ENCODE results near the gene NBEA. TPM values are rescaled to one million over a fixed set of nuclear protein-coding genes. Genes with fewer than 3 reads are reported as not detected.

Gene NBEA
- total RNA-seq, 2 experiments from 2014 or later: 3.5 to 3.8 TPM

DNA sequence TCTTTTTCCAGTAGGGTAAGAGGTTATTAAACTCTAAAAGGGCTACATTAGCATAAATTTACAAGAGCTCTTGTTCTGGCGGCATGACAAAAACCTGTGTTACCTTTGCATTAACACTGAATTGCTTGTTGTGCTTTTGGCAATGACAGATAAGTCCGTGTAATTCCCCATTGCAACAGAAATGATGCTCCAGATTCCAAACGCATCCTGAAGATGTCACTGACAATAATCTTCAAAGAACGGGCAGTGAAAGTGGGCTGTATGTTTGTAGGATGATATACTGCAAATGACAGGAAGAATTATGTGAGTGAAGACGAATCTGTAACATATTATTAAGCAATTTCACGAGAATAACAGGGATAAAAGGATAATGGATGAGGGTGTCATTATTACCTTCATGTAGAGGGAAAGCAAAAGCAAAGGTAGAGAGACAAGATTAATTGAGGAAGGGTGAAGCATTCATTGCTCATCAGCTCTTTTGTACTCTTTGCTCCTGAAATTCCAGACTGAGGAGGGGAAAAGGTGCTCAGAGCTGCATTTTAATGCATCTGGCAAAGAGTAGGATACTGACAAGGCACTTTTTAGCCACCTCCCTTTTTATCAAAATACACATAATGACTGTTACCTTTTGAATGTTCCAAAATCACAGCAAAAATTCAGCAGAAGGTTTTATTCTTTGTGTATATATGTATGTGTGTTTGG, 572.9 kb downstream of the NBEA start:
- Histone ChIP-seq H3K4me1 (ENCODE audit: insufficient read depth, low read length) (no peaks in the 10 kb centered on the region), H3K27me3 (ENCODE audit: control insufficient read depth in 1 of 2, insufficient read depth in 2 of 2, low read length in 2 of 2) (no peaks in the 10 kb centered on the region), H3K4me3 (ENCODE audit: low read length) (no peak overlapping the region), H3K36me3 (ENCODE audit: insufficient read depth, low read length) (no peaks in the 10 kb centered on the region), H3K27ac (ENCODE audit: low read depth in 1 of 2, low read length in 2 of 2) (no peak overlapping the region), H3K9me3 (ENCODE audit: control insufficient read depth in 1 of 2, insufficient read depth in 1 of 2, low read length in 2 of 2) (no peaks in the 10 kb centered on the region)
- Mint-ChIP-seq H3K27ac (no peak overlapping the region), H3K4me1 (ENCODE audit: low read depth) (no peaks in the 10 kb centered on the region), H3K27me3 (no peaks in the 10 kb centered on the region), H3K4me3 (no peak overlapping the region), H3K9me3 (no peaks in the 10 kb centered on the region), H3K36me3 (ENCODE audit: low read depth) (no peaks in the 10 kb centered on the region)
- ChIA-PET POLR2A (no interaction called here), CTCF (no interaction called here)
- intact Hi-C loops (cut with DNase I, micrococcal nuclease): no loop called here
- ATAC-seq (ENCODE audit: poor library complexity) (no peak), DNase-seq (no peak)
- TF ChIP-seq CTCF (IDR thresholded peaks at IDR 0.05): no peak

DNA sequence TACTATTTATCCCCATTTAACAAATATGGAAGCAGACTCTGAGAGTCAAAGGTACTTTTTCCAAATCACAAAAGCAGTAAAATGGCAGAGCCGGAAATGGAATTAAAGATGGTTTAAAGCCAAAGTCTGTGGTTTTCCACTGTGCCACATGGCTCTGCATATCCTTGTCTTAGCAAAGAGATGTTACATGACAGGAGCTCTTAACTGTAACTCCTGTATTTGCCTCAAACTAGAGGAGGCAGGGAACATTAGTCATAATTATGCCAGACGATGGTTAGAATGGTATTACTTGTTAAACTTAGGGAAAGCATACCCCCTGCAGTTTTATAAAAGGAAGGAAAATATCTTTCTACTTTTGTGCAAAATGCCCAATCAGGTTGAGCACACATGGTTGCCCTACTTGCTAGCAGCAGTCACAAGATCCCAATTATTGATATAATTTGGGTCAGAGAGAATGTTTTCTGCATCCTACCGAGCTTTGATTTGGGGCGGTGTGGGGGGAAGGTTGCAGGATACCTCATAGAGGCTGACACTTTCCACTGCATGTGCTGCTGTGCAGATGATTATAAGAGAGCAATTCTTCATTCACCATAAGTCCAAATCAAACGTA, 576.4 kb downstream of the NBEA start:
- no peaks in the 10 kb centered on the region for H3K4me1 ChIP-seq (ENCODE audit: insufficient read depth, low read length)
- no peaks in the 10 kb centered on the region for H3K36me3 ChIP-seq (ENCODE audit: insufficient read depth, low read length)
- intact Hi-C loops (cut with DNase I, micrococcal nuclease): no loop called here
- no peaks in the 10 kb centered on the region for H3K27me3 Mint-ChIP-seq
- ATAC-seq (ENCODE audit: poor library complexity) (no peak), DNase-seq (no peak)
- ChIA-PET CTCF (no interaction called here), POLR2A (no interaction called here)
- no peaks in the 10 kb centered on the region for H3K36me3 Mint-ChIP-seq (ENCODE audit: low read depth)
- peaks cover 0 to 7% of the 10 kb centered on the region in 2 experiments for H3K9me3 ChIP-seq (ENCODE audit: control insufficient read depth in 1 of 2, insufficient read depth in 1 of 2, low read length in 2 of 2)
- H3K27ac ChIP-seq (ENCODE audit: low read depth in 1 of 2, low read length in 2 of 2): no peak overlapping the region
- no peak overlapping the region for H3K4me3 Mint-ChIP-seq
- TF ChIP-seq CTCF (IDR thresholded peaks at IDR 0.05): no peak
- no peak overlapping the region for H3K4me3 ChIP-seq (ENCODE audit: low read length)
- H3K27me3 ChIP-seq (ENCODE audit: control insufficient read depth in 1 of 2, insufficient read depth in 2 of 2, low read length in 2 of 2): no peaks in the 10 kb centered on the region
- no peaks in the 10 kb centered on the region for H3K4me1 Mint-ChIP-seq (ENCODE audit: low read depth)
- H3K27ac Mint-ChIP-seq: no peak overlapping the region
- H3K9me3 Mint-ChIP-seq: peaks cover 2% of the 10 kb centered on the region

GRCh38 chr13:35524171-35524570, 582.1 kb downstream of the NBEA start:
- Mint-ChIP-seq H3K27me3 (no peaks in the 10 kb centered on the region), H3K36me3 (ENCODE audit: low read depth) (no peaks in the 10 kb centered on the region), H3K4me1 (ENCODE audit: low read depth) (no peaks in the 10 kb centered on the region), H3K9me3 (peaks cover 2% of the 10 kb centered on the region), H3K27ac (no peak overlapping the region), H3K4me3 (no peak overlapping the region)
- Histone ChIP-seq H3K9me3 (ENCODE audit: control insufficient read depth in 1 of 2, insufficient read depth in 1 of 2, low read length in 2 of 2) (peaks cover 0 to 22% of the 10 kb centered on the region in 2 experiments), H3K27me3 (ENCODE audit: control insufficient read depth in 1 of 2, insufficient read depth in 2 of 2, low read length in 2 of 2) (no peaks in the 10 kb centered on the region), H3K4me3 (ENCODE audit: low read length) (no peak overlapping the region), H3K36me3 (ENCODE audit: insufficient read depth, low read length) (no peaks in the 10 kb centered on the region), H3K27ac (ENCODE audit: low read depth in 1 of 2, low read length in 2 of 2) (no peak overlapping the region), H3K4me1 (ENCODE audit: insufficient read depth, low read length) (no peaks in the 10 kb centered on the region)
- intact Hi-C loops (cut with DNase I, micrococcal nuclease): no loop called here
- TF ChIP-seq CTCF (IDR thresholded peaks at IDR 0.05): no peak
- ChIA-PET POLR2A (no interaction called here), CTCF (interaction anchor here (0.5 to 1.0 kb wide), 2 partner anchors 27 to 1762 kb away, joined by 3 read pairs; no protein-coding TSS in a partner anchor)
- DNase-seq: no peak
- ATAC-seq (ENCODE audit: poor library complexity): no peak

All from CD4-positive, alpha-beta T cell (primary cell).